SK-N-MC (cell line): ENCODE data around the gene RIMBP2.

Source experiments
- EZH2 ChIP-seq: fragments of 200-600 bp; sonication (generic); IDR thresholded peaks from one replicate; pipeline ENCODE4 v1.6.1; 2017; ENCODE audit warnings: antibody characterized with exemption
- FOXP2 ChIP-seq: optimal IDR thresholded peaks from 2 replicates; pipeline ENCODE3; 2011; ENCODE audit warnings: mild to moderate bottlenecking, moderate library complexity; ENCODE audit not compliant: insufficient read depth; ENCODE audit errors: extremely low read length, control extremely low read depth
- POLR2AphosphoS5 ChIP-seq: IDR thresholded peaks from 2 replicates; pipeline ENCODE4 v1.6.1; 2012; ENCODE audit warnings: mild to moderate bottlenecking, low read depth, low read length, borderline replicate concordance

DNA sequence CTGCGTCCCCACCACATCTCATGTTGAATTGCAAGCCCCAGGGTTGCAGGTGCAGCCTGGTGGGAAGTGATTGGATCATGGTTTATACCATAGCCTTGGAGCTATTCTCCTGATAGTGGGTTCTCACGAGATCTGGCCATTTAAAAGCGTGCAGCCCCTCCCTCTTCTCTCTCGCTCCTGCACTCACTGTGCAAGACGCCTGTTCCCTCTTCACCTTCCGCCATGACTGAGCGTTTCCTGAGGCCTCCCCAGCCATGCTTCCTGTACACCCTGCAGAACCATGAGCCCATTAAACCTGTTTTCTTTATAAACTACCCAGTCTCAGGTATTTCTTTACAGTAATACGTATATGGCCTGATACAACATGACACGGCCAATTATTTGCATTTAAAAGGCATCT lies 146.6 kb downstream of the RIMBP2 start:
- TF ChIP-seq EZH2 (no peak), POLR2AphosphoS5 (no peak), FOXP2 (no peak)
